GM19452 (cell line): ENCODE data around the gene CSAD.

ENCODE experiments used
- ATAC-seq: cut with Tn5 transposase; IDR thresholded peaks from one replicate; pipeline ENCODE4 v1.9.1; 2021; ENCODE audit not compliant: unreplicated experiment

The CSAD gene

DNA sequence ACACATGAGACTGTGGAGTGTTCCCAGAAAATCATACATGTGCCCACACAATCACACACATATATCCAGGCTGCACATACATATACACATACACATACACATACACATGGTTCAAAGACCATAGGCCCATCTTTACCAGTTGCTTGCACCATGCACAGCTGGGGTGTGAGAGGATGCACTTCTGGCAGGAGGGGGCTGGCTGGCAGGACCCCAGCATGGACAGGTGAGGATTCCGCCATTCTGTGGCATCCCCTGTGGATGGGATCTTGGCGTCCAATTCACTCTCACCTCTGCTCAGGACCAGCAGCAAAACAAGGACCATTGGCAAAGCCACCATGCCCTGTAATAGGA is 19.4 kb upstream of the CSAD start:
- ATAC-seq: no peak

GRCh38 chr12:53199700-53200099 is 19.0 kb upstream of the CSAD start:
- no peak for ATAC-seq

DNA sequence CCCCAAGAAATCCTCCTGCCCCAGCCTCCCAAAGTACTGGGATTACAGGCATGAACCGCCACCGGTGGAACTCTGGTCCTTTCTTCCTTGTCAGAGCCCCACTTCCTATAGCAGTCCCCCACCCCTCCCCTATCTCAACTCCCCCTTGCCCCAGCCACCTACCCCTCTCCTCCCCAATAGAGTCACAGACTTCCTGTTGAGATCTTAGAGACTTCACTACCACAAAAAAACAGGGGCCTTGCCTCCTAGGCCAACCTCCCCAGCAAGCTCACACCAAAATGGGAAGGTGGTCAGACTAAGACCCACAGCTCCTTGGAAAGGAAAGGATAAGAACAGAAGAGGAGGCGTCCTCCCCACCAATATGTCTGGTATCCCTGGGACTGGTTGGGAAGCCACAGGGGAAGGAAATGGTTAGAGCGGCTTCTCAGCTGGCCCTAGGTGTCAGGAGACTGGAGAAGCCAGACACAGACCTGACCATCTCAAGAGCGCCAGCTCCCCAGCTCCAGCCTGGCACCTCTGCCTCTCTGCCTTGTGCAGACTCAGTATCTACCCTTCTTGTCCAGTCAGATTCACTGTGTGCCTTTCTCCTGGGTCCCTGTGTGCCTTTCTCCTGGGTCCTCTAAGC is 17.9 kb upstream of the CSAD start:
- ATAC-seq: no peak

GRCh38 chr12:53197011-53197640 is 16.4 kb upstream of the CSAD start:
- no peak for ATAC-seq

- no peak for ATAC-seq
Observed at GRCh38 chr12:53196486-53196885, 15.8 kb upstream of the CSAD start.

- no peak for ATAC-seq
Observed at GRCh38 chr12:53195516-53196420, 15.0 kb upstream of the CSAD start.

DNA sequence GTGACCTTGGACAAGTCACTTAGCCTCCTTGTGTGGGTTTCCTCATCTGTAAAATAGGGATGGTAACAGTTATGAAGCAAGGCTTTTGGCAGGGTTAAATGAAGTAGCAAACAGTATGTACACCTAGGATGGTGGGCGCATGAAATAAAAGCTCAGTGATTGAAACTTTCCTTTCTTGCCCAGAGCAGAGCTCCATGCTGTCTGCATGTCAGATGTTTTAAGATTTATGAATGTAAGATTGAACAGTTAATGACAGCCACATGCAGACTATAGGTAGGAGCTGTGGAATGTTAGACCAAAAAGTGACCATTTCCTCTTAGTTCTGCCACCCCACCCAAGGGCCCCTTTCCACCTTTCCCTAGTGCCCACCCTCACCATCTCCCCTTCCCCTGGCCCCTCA is 14.2 kb upstream of the CSAD start:
- ATAC-seq: no peak

DNA sequence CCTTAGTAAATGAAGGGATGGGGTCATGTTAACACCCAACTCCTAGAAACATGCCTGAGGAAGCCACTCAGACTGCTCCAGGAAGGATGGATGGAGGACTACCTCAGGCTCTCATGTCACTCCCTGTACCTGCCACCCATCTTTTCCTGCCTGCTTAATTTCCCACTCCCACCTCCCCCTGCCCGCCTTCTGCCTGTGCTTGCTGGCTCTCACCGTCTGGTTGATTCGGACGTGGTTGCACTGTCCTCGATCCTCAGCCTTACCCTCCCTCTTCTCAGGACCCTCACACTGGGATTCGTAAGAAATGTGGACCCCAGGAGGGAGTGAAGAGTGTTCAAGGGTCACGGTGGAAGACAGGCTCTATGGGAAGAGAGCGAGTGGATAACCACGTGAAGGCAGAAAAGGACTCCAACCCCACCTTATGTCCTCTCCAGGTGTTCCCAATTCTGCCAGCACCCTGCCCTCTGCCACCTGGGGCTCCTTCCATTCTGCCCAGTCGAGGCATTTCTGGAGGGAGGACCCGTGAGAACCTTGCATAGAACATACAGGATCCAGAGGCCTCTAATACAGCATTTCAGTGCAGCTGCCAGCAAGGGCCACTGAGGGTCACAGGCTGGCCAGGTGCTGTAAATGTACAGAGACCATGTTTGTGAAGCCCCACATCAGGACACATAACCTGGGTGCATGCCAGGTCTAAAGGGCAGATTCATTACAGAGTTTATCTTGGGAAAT is 13.4 kb upstream of the CSAD start:
- ATAC-seq: no peak

DNA sequence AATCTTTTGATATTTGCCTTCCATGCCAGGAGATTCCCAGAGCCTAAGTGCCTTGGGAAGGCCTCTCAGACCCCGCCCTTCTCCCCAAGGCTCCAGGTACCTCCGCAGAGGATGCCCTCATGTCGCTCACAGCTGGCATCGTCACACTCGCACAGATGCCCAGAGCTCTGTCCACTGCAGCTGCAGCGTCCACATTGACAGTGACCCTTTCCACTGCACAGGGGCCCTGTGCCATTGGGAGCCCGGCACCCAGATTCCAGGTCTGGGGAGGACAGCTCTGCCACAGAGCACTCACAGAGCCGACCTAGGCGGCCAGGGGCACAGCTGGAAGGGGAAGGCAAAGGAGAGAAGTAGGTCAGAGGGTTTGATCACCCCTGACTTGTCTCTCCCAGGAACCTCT is 12.3 kb upstream of the CSAD start:
- ATAC-seq: no peak

DNA sequence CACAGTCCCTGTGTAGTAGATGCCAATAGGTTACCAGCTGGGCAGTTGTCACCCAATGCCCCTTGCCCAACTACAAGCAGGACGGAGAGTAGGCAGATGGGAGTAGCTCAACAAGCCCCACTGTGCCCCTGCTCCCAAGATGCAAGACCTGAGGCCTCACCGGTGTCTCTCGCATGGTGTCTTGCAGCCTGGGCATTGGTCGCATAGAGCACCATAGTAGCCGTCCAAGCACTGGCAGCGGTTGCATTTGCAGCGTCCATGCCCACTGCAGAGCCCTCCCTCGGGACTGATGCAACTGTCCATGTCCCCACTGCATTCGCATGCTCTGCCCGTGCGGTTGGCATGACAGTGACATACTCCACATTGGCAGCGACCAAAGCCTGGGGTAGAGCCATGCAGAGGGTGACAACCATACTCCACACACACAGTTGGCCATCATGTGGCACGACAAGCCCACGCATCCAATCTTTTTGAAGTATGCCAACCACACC is 11.9 kb upstream of the CSAD start:
- ATAC-seq: no peak

GRCh38 chr12:53191885-53192530 is 11.3 kb upstream of the CSAD start:
- no peak for ATAC-seq

GRCh38 chr12:53191096-53191884 is 10.6 kb upstream of the CSAD start:
- no peak for ATAC-seq

DNA sequence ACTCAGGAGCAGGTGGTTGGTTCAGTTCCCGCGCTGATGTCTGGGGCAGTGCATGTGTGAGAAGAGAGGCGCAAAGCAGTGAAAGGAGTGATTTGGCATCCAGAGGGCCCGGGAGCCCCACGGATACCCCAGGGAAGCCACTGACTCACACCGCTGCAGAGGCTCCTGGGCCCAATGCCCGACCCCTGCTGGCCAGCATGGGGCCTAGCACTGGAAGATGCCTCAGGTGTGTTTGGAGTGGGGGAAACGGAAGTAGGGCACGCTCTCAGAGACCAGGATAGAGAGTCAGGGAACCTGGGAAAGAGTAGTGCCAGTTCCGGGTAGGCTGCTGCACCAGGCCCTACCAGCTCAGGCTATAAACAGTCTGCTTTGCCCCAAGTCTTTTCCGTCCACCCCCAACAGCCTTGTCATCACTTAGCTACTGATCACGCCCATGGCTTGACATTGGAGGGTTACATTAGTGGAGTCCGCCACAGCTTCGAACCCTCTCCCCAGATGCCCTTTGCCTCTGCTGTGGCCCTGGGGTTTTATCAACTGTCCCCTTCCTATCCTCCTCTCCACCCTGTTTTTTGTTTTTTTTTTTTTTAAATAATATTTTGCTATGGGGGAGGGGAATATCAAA is 9.5 kb upstream of the CSAD start:
- ATAC-seq: no peak

DNA sequence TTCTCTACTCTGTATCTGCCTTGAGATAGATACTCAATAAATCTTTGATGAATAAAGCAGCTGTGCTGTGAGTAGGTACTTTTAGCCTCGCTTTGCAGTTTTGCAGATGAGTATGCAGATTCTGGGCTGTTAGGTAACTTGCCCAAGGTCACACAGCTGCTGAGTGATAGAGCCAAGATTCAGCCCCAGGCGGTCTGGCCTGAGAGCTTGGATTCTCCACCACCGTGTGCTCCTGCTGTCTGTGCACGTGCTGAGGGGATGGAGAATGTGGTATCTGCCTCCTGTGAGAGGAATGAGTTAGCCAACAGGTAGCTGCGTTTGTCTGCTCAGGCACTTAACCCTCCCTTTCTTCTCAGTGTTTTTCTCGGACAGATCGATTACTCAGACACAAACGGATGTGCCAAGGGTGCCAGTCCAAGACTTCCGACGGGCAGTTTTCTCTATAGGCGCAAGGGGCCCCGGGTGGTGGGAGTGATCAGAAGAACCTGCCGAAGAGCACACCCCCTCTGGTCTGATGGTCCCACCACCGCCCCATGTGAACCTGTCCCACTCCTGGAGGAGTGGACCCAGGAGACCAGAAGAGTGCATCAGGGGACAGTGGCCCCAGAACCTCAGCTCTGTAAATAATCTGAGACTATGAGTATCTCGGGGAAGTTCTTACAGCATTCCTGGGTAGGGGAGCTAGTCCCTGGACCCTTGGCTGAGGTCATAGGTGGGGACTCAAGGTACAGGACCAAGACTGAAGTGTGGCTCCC is 6.6 kb upstream of the CSAD start:
- no peak for ATAC-seq

GRCh38 chr12:53186745-53187144 is 6.0 kb upstream of the CSAD start:
- no peak for ATAC-seq

- no peak for ATAC-seq
Observed at GRCh38 chr12:53185582-53186153, 4.9 kb upstream of the CSAD start.

GRCh38 chr12:53184828-53185227 is 4.1 kb upstream of the CSAD start:
- ATAC-seq: no peak

DNA sequence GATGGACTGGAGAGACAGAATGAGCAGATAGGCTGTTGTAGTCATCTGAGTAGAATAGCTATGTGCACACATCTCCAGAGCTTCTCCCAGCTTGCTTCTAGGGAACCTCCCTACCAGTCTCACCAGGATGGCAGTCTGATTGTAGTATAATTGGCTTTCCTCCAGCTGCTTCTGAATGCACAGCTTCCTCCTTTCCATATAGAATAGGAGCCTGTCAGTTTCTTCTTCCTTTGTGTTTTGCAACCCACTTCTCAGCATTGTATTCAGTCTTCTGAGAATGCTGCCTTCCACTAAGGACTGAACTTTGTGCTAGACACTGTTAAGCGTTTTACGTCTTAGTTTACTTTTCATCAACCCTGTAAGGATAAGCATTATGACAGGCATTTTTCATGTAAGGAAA is 2.2 kb upstream of the CSAD start:
- no peak for ATAC-seq

DNA sequence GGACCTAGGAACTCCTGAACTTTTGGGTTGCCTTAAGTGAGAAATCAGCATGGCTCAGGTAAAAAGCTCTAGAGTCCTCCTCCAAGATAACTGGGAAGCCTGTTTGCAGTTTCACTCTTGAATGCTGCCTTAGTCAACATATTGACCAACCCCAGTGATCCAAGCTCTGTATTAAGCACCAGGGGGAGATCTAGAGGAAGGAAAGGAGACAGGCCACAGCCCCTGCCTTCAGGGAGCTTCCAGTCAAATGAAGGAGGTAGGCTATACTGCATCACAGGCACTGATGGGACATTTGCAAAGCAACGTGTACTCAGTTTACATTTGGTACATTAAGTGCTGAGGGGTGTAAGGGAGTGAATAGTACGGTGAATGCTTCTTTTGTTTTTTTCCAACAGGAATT is 1.2 kb upstream of the CSAD start:
- no peak for ATAC-seq
